Measurements from ENCODE around the gene ZNF804A. TPM values are rescaled to one million over a fixed set of nuclear protein-coding genes. Genes with fewer than 3 reads are reported as not detected.

The ZNF804A gene
- total and polyA plus RNA-seq, 5 donors from 2014 or later, result not detected

- H3K9me3 Mint-ChIP-seq, result peaks cover 0 to 21% (median 6%) of the 10 kb centered on the region in 7 donors
- no peaks in the 10 kb centered on the region for H3K27me3 Mint-ChIP-seq
- no peaks in the 10 kb centered on the region for H3K4me1 Mint-ChIP-seq
- no peak for DNase-seq
- Histone ChIP-seq H3K9me3 (ENCODE audit: control insufficient read depth in 2 of 2, low read length in 2 of 2) (no peaks in the 10 kb centered on the region), H3K36me3 (ENCODE audit: control insufficient read depth, insufficient read depth, low read length) (no peaks in the 10 kb centered on the region), H3K4me1 (ENCODE audit: control insufficient read depth, insufficient read depth, low read length, poor library complexity, severe bottlenecking) (no peaks in the 10 kb centered on the region), H3K27ac (ENCODE audit: insufficient read depth, low read length, poor library complexity, severe bottlenecking) (no peak overlapping the region), H3K4me3 (ENCODE audit: low read depth, low read length) (no peak overlapping the region), H3K27me3 (ENCODE audit: control insufficient read depth, insufficient read depth, low read length) (no peaks in the 10 kb centered on the region)
- no peak overlapping the region for H3K27ac Mint-ChIP-seq
- H3K4me3 Mint-ChIP-seq, result no peak overlapping the region
- no peak for ATAC-seq (ENCODE audit: low read depth in 2 of 2)
- no peaks in the 10 kb centered on the region for H3K36me3 Mint-ChIP-seq
Measured at GRCh38 chr2:184646177-184646576, 47.8 kb downstream of the ZNF804A start.

GRCh38 chr2:184646593-184646992 is 48.3 kb downstream of the ZNF804A start:
- Histone ChIP-seq H3K4me3 (ENCODE audit: low read depth, low read length) (no peak overlapping the region), H3K36me3 (ENCODE audit: control insufficient read depth, insufficient read depth, low read length) (no peaks in the 10 kb centered on the region), H3K27ac (ENCODE audit: insufficient read depth, low read length, poor library complexity, severe bottlenecking) (no peak overlapping the region), H3K27me3 (ENCODE audit: control insufficient read depth, insufficient read depth, low read length) (no peaks in the 10 kb centered on the region), H3K4me1 (ENCODE audit: control insufficient read depth, insufficient read depth, low read length, poor library complexity, severe bottlenecking) (no peaks in the 10 kb centered on the region), H3K9me3 (ENCODE audit: control insufficient read depth in 2 of 2, low read length in 2 of 2) (no peaks in the 10 kb centered on the region)
- H3K9me3 Mint-ChIP-seq, result peaks cover 0 to 21% (median 6%) of the 10 kb centered on the region in 7 donors
- no peaks in the 10 kb centered on the region for H3K36me3 Mint-ChIP-seq
- DNase-seq (no peak), ATAC-seq (ENCODE audit: low read depth in 2 of 2) (no peak)
- H3K27me3 Mint-ChIP-seq, result no peaks in the 10 kb centered on the region
- no peaks in the 10 kb centered on the region for H3K4me1 Mint-ChIP-seq
- H3K27ac Mint-ChIP-seq, result no peak overlapping the region
- no peak overlapping the region for H3K4me3 Mint-ChIP-seq

GRCh38 chr2:184654945-184655344 is 56.6 kb downstream of the ZNF804A start:
- no peaks in the 10 kb centered on the region for H3K27me3 ChIP-seq (ENCODE audit: control insufficient read depth, insufficient read depth, low read length)
- H3K4me1 Mint-ChIP-seq, result peaks cover 0 to 4% (median 0%) of the 10 kb centered on the region in 4 donors
- H3K36me3 Mint-ChIP-seq, result no peaks in the 10 kb centered on the region
- H3K4me3 ChIP-seq (ENCODE audit: low read depth, low read length), result no peak overlapping the region
- DNase-seq (no peak), ATAC-seq (ENCODE audit: low read depth in 2 of 2) (no peak)
- H3K27ac Mint-ChIP-seq, result no peak overlapping the region
- H3K36me3 ChIP-seq (ENCODE audit: control insufficient read depth, insufficient read depth, low read length), result no peaks in the 10 kb centered on the region
- peaks cover 0 to 11% (median 8%) of the 10 kb centered on the region in 7 donors for H3K9me3 Mint-ChIP-seq
- no peak overlapping the region for H3K27ac ChIP-seq (ENCODE audit: insufficient read depth, low read length, poor library complexity, severe bottlenecking)
- H3K4me3 Mint-ChIP-seq, result no peak overlapping the region
- H3K4me1 ChIP-seq (ENCODE audit: control insufficient read depth, insufficient read depth, low read length, poor library complexity, severe bottlenecking), result no peaks in the 10 kb centered on the region
- no peaks in the 10 kb centered on the region for H3K27me3 Mint-ChIP-seq
- H3K9me3 ChIP-seq (ENCODE audit: control insufficient read depth in 2 of 2, low read length in 2 of 2), result no peaks in the 10 kb centered on the region

- no peaks in the 10 kb centered on the region for H3K4me1 Mint-ChIP-seq
- H3K4me3 Mint-ChIP-seq, result no peak overlapping the region
- H3K27me3 ChIP-seq (ENCODE audit: control insufficient read depth, insufficient read depth, low read length), result no peaks in the 10 kb centered on the region
- no peaks in the 10 kb centered on the region for H3K36me3 Mint-ChIP-seq
- DNase-seq (no peak), ATAC-seq (ENCODE audit: low read depth in 2 of 2) (no peak)
- H3K36me3 ChIP-seq (ENCODE audit: control insufficient read depth, insufficient read depth, low read length), result no peaks in the 10 kb centered on the region
- no peaks in the 10 kb centered on the region for H3K4me1 ChIP-seq (ENCODE audit: control insufficient read depth, insufficient read depth, low read length, poor library complexity, severe bottlenecking)
- H3K27ac ChIP-seq (ENCODE audit: insufficient read depth, low read length, poor library complexity, severe bottlenecking), result no peak overlapping the region
- no peaks in the 10 kb centered on the region for H3K9me3 ChIP-seq (ENCODE audit: control insufficient read depth in 2 of 2, low read length in 2 of 2)
- peaks cover 0 to 9% (median 1%) of the 10 kb centered on the region in 7 donors for H3K9me3 Mint-ChIP-seq
- H3K4me3 ChIP-seq (ENCODE audit: low read depth, low read length), result no peak overlapping the region
- H3K27ac Mint-ChIP-seq, result no peak overlapping the region
- H3K27me3 Mint-ChIP-seq, result no peaks in the 10 kb centered on the region
Measured at GRCh38 chr2:184677171-184677570, 78.8 kb downstream of the ZNF804A start.

GRCh38 chr2:184679219-184680018 is 81.1 kb downstream of the ZNF804A start:
- ATAC-seq (ENCODE audit: low read depth in 2 of 2) (peak in 1 of 2 donors; percentile 28), DNase-seq (no peak)
- H3K27ac Mint-ChIP-seq, result no peak overlapping the region
- Histone ChIP-seq H3K27me3 (ENCODE audit: control insufficient read depth, insufficient read depth, low read length) (no peaks in the 10 kb centered on the region), H3K9me3 (ENCODE audit: control insufficient read depth in 2 of 2, low read length in 2 of 2) (no peaks in the 10 kb centered on the region), H3K4me3 (ENCODE audit: low read depth, low read length) (no peak overlapping the region), H3K4me1 (ENCODE audit: control insufficient read depth, insufficient read depth, low read length, poor library complexity, severe bottlenecking) (no peaks in the 10 kb centered on the region), H3K36me3 (ENCODE audit: control insufficient read depth, insufficient read depth, low read length) (no peaks in the 10 kb centered on the region), H3K27ac (ENCODE audit: insufficient read depth, low read length, poor library complexity, severe bottlenecking) (no peak overlapping the region)
- no peak overlapping the region for H3K4me3 Mint-ChIP-seq
- no peaks in the 10 kb centered on the region for H3K4me1 Mint-ChIP-seq
- H3K27me3 Mint-ChIP-seq, result no peaks in the 10 kb centered on the region
- H3K9me3 Mint-ChIP-seq, result peaks cover 0 to 9% (median 0%) of the 10 kb centered on the region in 7 donors
- no peaks in the 10 kb centered on the region for H3K36me3 Mint-ChIP-seq

- H3K27ac Mint-ChIP-seq, result no peak overlapping the region
Measured at GRCh38 chr2:184680825-184681224, 82.5 kb downstream of the ZNF804A start.

GRCh38 chr2:184681642-184682321 is 83.5 kb downstream of the ZNF804A start:
- DNase-seq (no peak), ATAC-seq (ENCODE audit: low read depth in 2 of 2) (no peak)
- Histone ChIP-seq H3K27me3 (ENCODE audit: control insufficient read depth, insufficient read depth, low read length) (no peaks in the 10 kb centered on the region), H3K27ac (ENCODE audit: insufficient read depth, low read length, poor library complexity, severe bottlenecking) (no peak overlapping the region), H3K4me3 (ENCODE audit: low read depth, low read length) (no peak overlapping the region), H3K36me3 (ENCODE audit: control insufficient read depth, insufficient read depth, low read length) (no peaks in the 10 kb centered on the region), H3K4me1 (ENCODE audit: control insufficient read depth, insufficient read depth, low read length, poor library complexity, severe bottlenecking) (no peaks in the 10 kb centered on the region), H3K9me3 (ENCODE audit: control insufficient read depth in 2 of 2, low read length in 2 of 2) (no peaks in the 10 kb centered on the region)
- H3K4me1 Mint-ChIP-seq, result no peaks in the 10 kb centered on the region
- no peaks in the 10 kb centered on the region for H3K36me3 Mint-ChIP-seq
- H3K4me3 Mint-ChIP-seq, result no peak overlapping the region
- H3K27me3 Mint-ChIP-seq, result no peaks in the 10 kb centered on the region
- no peak overlapping the region for H3K27ac Mint-ChIP-seq
- H3K9me3 Mint-ChIP-seq, result peaks cover 0 to 9% (median 3%) of the 10 kb centered on the region in 7 donors

More at GRCh38 chr2:184680825-184681224, 82.5 kb downstream of the ZNF804A start:
- H3K27ac ChIP-seq (ENCODE audit: insufficient read depth, low read length, poor library complexity, severe bottlenecking), result no peak overlapping the region
- no peaks in the 10 kb centered on the region for H3K4me1 Mint-ChIP-seq
- H3K36me3 Mint-ChIP-seq, result no peaks in the 10 kb centered on the region
- H3K36me3 ChIP-seq (ENCODE audit: control insufficient read depth, insufficient read depth, low read length), result no peaks in the 10 kb centered on the region
- H3K27me3 Mint-ChIP-seq, result no peaks in the 10 kb centered on the region
- no peak overlapping the region for H3K4me3 Mint-ChIP-seq
- DNase-seq (no peak), ATAC-seq (ENCODE audit: low read depth in 2 of 2) (no peak)
- H3K4me1 ChIP-seq (ENCODE audit: control insufficient read depth, insufficient read depth, low read length, poor library complexity, severe bottlenecking), result no peaks in the 10 kb centered on the region
- no peaks in the 10 kb centered on the region for H3K27me3 ChIP-seq (ENCODE audit: control insufficient read depth, insufficient read depth, low read length)
- no peaks in the 10 kb centered on the region for H3K9me3 ChIP-seq (ENCODE audit: control insufficient read depth in 2 of 2, low read length in 2 of 2)
- H3K4me3 ChIP-seq (ENCODE audit: low read depth, low read length), result no peak overlapping the region
- peaks cover 0 to 9% (median 2%) of the 10 kb centered on the region in 7 donors for H3K9me3 Mint-ChIP-seq
